ENCODE data around the gene MCL1. TPM values are rescaled to one million over a fixed set of nuclear protein-coding genes. Genes with fewer than 3 reads are reported as not detected.

Gene MCL1
- total RNA-seq, 1 experiment from 2014 or later: 145 TPM

- Histone ChIP-seq H3K4me1 (replicated peaks; ENCODE audit: insufficient read depth) (peaks cover 44% of the 10 kb centered on the region), H3K27me3 (ENCODE audit: insufficient read depth, low read depth) (no peaks in the 10 kb centered on the region), H3K79me2 (ENCODE audit: low read depth) (peaks cover 64% of the 10 kb centered on the region), H3K36me3 (ENCODE audit: low read depth) (no peaks in the 10 kb centered on the region), H3K9me2 (ENCODE audit: insufficient read depth) (no peaks in the 10 kb centered on the region), H3F3A (ENCODE audit: insufficient read depth, low read depth) (peaks cover 44% of the 10 kb centered on the region), H3K9me3 (ENCODE audit: insufficient read depth, low read depth) (no peaks in the 10 kb centered on the region), H2AFZ (peak overlapping the region; percentile 67; the same call in 1 of the 2 replicates), H4K20me1 (ENCODE audit: insufficient read depth) (no peaks in the 10 kb centered on the region), H3K4me3 (peak overlapping the region; percentile 76), H3K27ac (peak overlapping the region; percentile 98), H3K4me2 (peak overlapping the region; percentile 100)
- intact Hi-C loops (cut with micrococcal nuclease; ENCODE audit: unreplicated experiment): loop anchor here (1.0 to 10.0 kb wide), 13 partner anchors 18 to 503 kb away; partner anchors contain the start of genes APH1A, ARNT, ENSA and GOLPH3L
- CTCF ChIA-PET: interaction anchor here (0.5 to 3.2 kb wide), 16 partner anchors 10 to 1440 kb away, joined by 3 to 16 read pairs (median 5); partner anchors contain the start of genes ENSA, GOLPH3L, MCL1 and TARS2
- POLR2A ChIA-PET (ENCODE audit: unreplicated experiment): interaction anchor here (0.5 to 1.4 kb wide), 15 partner anchors 10 to 445 kb away, joined by 3 to 42 read pairs (median 5); partner anchors contain the start of genes GOLPH3L, MCL1 and MINDY1
- TSS peak; percentile 82 for BruUV-seq (replicated peaks)
- no peak for TF ChIP-seq EZH2 (IDR thresholded peaks at IDR 0.05; ENCODE audit: low read depth)
- TF ChIP-seq CTCF (conservative IDR thresholded peaks at IDR 0.05): no peak
- DNase-seq: peak; percentile 94 to 97
These were observed 18.0 kb downstream of the MCL1 start for GRCh38 chr1:150561254-150561973.

- no peaks in the 10 kb centered on the region for H3K36me3 ChIP-seq (ENCODE audit: low read depth)
- peak overlapping the region; percentile 67; the same call in 1 of the 2 replicates for H2AFZ ChIP-seq
- no peaks in the 10 kb centered on the region for H4K20me1 ChIP-seq (ENCODE audit: insufficient read depth)
- POLR2A ChIA-PET (ENCODE audit: unreplicated experiment): interaction anchor here (0.5 to 1.1 kb wide), 7 partner anchors 9 to 482 kb away, joined by 3 to 13 read pairs (median 4); partner anchors contain the start of genes GOLPH3L and MINDY1
- no peak for DNase-seq
- peaks cover 43% of the 10 kb centered on the region for H3K4me1 ChIP-seq (replicated peaks; ENCODE audit: insufficient read depth)
- CTCF ChIA-PET: interaction anchor here (0.5 to 3.2 kb wide), 17 partner anchors 10 to 477 kb away, joined by 3 to 16 read pairs (median 5); partner anchors contain the start of genes ENSA, MCL1 and TARS2
- no peaks in the 10 kb centered on the region for H3K9me2 ChIP-seq (ENCODE audit: insufficient read depth)
- no peaks in the 10 kb centered on the region for H3K27me3 ChIP-seq (ENCODE audit: insufficient read depth, low read depth)
- H3K9me3 ChIP-seq (ENCODE audit: insufficient read depth, low read depth): no peaks in the 10 kb centered on the region
- H3K4me3 ChIP-seq: peak overlapping the region; percentile 76
- TF ChIP-seq CTCF (conservative IDR thresholded peaks at IDR 0.05): peak; percentile 84
- TF ChIP-seq EZH2 (IDR thresholded peaks at IDR 0.05; ENCODE audit: low read depth): no peak
- BruUV-seq (replicated peaks): no TSS peak
- intact Hi-C loops (cut with micrococcal nuclease; ENCODE audit: unreplicated experiment): loop anchor here (1.0 to 10.0 kb wide), 13 partner anchors 19 to 504 kb away; partner anchors contain the start of genes APH1A, ARNT, ENSA and GOLPH3L
- peaks cover 57% of the 10 kb centered on the region for H3K79me2 ChIP-seq (ENCODE audit: low read depth)
- H3F3A ChIP-seq (ENCODE audit: insufficient read depth, low read depth): peaks cover 51% of the 10 kb centered on the region
- H3K27ac ChIP-seq: peak overlapping the region; percentile 98
- peak overlapping the region; percentile 100 for H3K4me2 ChIP-seq
These were observed 18.7 kb downstream of the MCL1 start for GRCh38 chr1:150560576-150561253.

DNA sequence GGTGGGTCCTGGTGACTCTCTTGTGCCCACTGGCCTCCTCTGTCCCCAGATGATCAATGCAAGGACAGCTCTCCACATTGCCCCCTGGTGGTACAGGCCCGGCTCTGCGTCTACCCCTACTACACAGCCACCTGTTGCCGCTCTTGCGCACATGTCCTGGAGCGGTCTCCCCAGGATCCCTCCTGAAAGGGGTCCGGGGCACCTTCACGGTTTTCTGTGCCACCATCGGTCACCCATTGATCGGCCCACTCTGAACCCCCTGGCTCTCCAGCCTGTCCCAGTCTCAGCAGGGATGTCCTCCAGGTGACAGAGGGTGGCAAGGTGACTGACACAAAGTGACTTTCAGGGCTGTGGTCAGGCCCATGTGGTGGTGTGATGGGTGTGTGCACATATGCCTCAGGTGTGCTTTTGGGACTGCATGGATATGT lies 19.4 kb downstream of the MCL1 start:
- Histone ChIP-seq H3K9me2 (ENCODE audit: insufficient read depth) (no peaks in the 10 kb centered on the region), H3K27me3 (ENCODE audit: insufficient read depth, low read depth) (no peaks in the 10 kb centered on the region), H3K27ac (peak overlapping the region; percentile 98; the same call in 1 of the 2 replicates), H3K79me2 (ENCODE audit: low read depth) (peaks cover 50% of the 10 kb centered on the region), H3K4me2 (no peak overlapping the region), H3K36me3 (ENCODE audit: low read depth) (no peaks in the 10 kb centered on the region), H2AFZ (no peak overlapping the region), H3K9me3 (ENCODE audit: insufficient read depth, low read depth) (no peaks in the 10 kb centered on the region), H3K4me1 (replicated peaks; ENCODE audit: insufficient read depth) (peaks cover 39% of the 10 kb centered on the region), H4K20me1 (ENCODE audit: insufficient read depth) (no peaks in the 10 kb centered on the region), H3F3A (ENCODE audit: insufficient read depth, low read depth) (peaks cover 55% of the 10 kb centered on the region), H3K4me3 (no peak overlapping the region)
- intact Hi-C loops (cut with micrococcal nuclease; ENCODE audit: unreplicated experiment): loop anchor here (5.0 to 10.0 kb wide), 7 partner anchors 52 to 505 kb away; partner anchors contain the start of genes APH1A, GOLPH3L and MLLT11
- POLR2A ChIA-PET (ENCODE audit: unreplicated experiment): interaction anchor here (0.6 to 0.7 kb wide), 3 partner anchors 24 to 481 kb away, joined by 3 read pairs; no protein-coding TSS in a partner anchor
- DNase-seq: peak in 1 of 2 experiments; percentile 63
- no TSS peak for BruUV-seq (replicated peaks)
- CTCF ChIA-PET: interaction anchor here (0.7 to 3.2 kb wide), 6 partner anchors 11 to 421 kb away, joined by 3 to 16 read pairs (median 4); partner anchors contain the start of genes ENSA and MCL1
- TF ChIP-seq EZH2 (IDR thresholded peaks at IDR 0.05; ENCODE audit: low read depth) (no peak), CTCF (conservative IDR thresholded peaks at IDR 0.05) (peak; percentile 88)
